ENCODE results near the gene ZBTB7C.

DNA sequence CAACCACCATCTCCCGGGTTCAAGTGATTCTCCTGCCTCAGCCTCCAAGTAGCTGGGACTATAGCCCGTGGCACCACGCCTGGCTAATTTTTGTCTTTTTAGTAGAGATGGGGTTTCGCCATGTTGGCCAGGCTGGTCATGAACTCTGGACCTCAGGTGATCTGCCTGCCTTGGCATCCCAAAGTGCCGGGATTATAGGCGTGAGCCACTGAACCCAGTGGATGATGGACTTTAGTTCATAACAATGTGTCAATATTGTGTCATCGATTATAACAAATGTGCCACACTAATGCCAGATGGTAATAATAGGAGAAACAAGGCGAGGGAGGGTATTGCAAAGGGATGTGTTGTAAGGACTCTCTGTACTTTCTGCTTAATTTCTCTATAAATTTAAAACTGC lies 216.6 kb downstream of the ZBTB7C start:
- no peak for TF ChIP-seq TAF1 (IDR thresholded peaks at IDR 0.05; ENCODE audit: borderline replicate concordance, insufficient read depth, low read length)
- TF ChIP-seq, protein P1, sequence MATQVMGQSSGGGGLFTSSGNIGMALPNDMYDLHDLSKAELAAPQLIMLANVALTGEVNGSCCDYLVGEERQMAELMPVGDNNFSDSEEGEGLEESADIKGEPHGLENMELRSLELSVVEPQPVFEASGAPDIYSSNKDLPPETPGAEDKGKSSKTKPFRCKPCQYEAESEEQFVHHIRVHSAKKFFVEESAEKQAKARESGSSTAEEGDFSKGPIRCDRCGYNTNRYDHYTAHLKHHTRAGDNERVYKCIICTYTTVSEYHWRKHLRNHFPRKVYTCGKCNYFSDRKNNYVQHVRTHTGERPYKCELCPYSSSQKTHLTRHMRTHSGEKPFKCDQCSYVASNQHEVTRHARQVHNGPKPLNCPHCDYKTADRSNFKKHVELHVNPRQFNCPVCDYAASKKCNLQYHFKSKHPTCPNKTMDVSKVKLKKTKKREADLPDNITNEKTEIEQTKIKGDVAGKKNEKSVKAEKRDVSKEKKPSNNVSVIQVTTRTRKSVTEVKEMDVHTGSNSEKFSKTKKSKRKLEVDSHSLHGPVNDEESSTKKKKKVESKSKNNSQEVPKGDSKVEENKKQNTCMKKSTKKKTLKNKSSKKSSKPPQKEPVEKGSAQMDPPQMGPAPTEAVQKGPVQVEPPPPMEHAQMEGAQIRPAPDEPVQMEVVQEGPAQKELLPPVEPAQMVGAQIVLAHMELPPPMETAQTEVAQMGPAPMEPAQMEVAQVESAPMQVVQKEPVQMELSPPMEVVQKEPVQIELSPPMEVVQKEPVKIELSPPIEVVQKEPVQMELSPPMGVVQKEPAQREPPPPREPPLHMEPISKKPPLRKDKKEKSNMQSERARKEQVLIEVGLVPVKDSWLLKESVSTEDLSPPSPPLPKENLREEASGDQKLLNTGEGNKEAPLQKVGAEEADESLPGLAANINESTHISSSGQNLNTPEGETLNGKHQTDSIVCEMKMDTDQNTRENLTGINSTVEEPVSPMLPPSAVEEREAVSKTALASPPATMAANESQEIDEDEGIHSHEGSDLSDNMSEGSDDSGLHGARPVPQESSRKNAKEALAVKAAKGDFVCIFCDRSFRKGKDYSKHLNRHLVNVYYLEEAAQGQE (IDR thresholded peaks at IDR 0.05; ENCODE audit: insufficient read depth in 1 of 2, low read depth in 2 of 2, low read length in 2 of 2), result no peak
- TF ChIP-seq POLR2AphosphoS5 (IDR thresholded peaks at IDR 0.05; ENCODE audit: low read depth, low read length), result no peak
- no peak for TF ChIP-seq FOXP2 (optimal IDR thresholded peaks at IDR 0.05; ENCODE audit: borderline replicate concordance, extremely low read depth, extremely low read length, insufficient read depth)
- no peak for TF ChIP-seq SIN3A (IDR thresholded peaks at IDR 0.05; ENCODE audit: borderline replicate concordance, insufficient read depth, low read length)
